Glutamatergic neuron (in vitro differentiated cells): ENCODE results near the gene DCANP1. TPM values are rescaled to one million over a fixed set of nuclear protein-coding genes. Genes with fewer than 3 reads are reported as not detected.

ENCODE experiments used
- DNase-seq: peaks from one replicate; pipeline ENCODE4 v3.0.0; 2022
- H3K27ac Mint-ChIP-seq: one replicate; pipeline ENCODE4 v1.8.0; 2020; ENCODE audit warnings: mild to moderate bottlenecking, mixed read lengths, inconsistent platforms; ENCODE audit not compliant: unreplicated experiment
- H3K27me3 Mint-ChIP-seq: one replicate; pipeline ENCODE4 v1.8.0; 2020; ENCODE audit warnings: mild to moderate bottlenecking, moderate library complexity, mixed read lengths, inconsistent platforms; ENCODE audit not compliant: unreplicated experiment
- H3K36me3 Mint-ChIP-seq: one replicate; pipeline ENCODE4 v1.8.0; 2020; ENCODE audit warnings: mild to moderate bottlenecking, mixed read lengths, inconsistent platforms; ENCODE audit not compliant: unreplicated experiment
- H3K4me1 Mint-ChIP-seq: one replicate; pipeline ENCODE4 v1.8.0; 2020; ENCODE audit warnings: mild to moderate bottlenecking, low read depth, mixed read lengths, inconsistent platforms; ENCODE audit not compliant: unreplicated experiment
- H3K4me3 Mint-ChIP-seq: one replicate; pipeline ENCODE4 v1.8.0; 2020; ENCODE audit warnings: mild to moderate bottlenecking, mixed read lengths, inconsistent platforms; ENCODE audit not compliant: unreplicated experiment
- H3K9me3 Mint-ChIP-seq: one replicate; pipeline ENCODE4 v1.8.0; 2020; ENCODE audit warnings: mild to moderate bottlenecking, moderate library complexity, mixed read lengths, inconsistent platforms; ENCODE audit not compliant: unreplicated experiment
- total RNA-seq: library from RNA; stranded (reverse); fragmentation: NEBNext Ultra II Directional; extraction: Animal tissue kit (Norgen Biotek cat#: 25700); gene quantifications from one replicate; pipeline ENCODE4 v1.2.1, GENCODE V29; 2021; ENCODE audit not compliant: unreplicated experiment
- TF ChIP-seq, protein P1 (sequence below): fragments of 200-600 bp; sonication (generic); IDR thresholded peaks from one replicate; pipeline ENCODE4 v1.5.0; 2021; ENCODE audit not compliant: partially characterized antibody, unreplicated experiment

The DCANP1 gene
- total RNA-seq, 1 donor from 2014 or later, result not detected

DNA sequence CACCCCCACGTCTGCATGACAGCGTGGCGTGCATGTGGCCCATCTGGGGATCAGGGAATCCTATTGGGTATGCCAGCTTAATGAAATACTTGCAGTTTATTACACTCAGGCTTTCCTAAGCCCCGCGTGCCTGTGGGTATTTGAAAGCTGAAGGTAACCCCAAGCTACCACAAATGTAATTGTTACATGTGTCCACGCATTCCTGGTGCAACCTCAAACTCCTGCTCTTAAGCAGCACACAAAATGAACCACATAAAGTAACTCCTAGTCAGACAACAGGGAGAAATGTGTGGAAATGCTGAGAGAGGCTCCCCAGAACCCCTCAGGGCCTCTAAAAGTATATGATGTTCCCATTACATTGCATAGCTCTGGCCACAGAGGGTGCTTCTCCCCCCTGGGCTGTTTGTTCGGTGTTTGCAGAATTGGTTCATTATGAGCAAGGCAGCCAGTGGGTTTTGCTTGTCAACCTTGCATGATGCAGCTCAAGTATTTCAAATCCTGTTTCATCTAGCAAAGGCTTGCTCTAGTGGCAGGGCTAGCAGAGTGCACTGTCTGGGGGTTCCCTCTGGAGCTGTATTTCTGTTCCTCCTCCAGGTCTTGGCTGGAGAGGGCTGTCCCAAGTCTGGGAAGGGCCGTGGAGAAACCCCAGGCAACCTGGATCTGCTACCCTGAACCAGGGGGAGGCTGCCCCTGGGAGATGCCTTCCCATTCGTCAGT lies 1.8 kb upstream of the DCANP1 start:
- DNase-seq, result no peak
- Mint-ChIP-seq H3K4me1 (peaks cover 17% of the 10 kb centered on the region), H3K4me3 (no peak overlapping the region), H3K9me3 (peaks cover 3% of the 10 kb centered on the region), H3K27ac (no peak overlapping the region), H3K36me3 (no peaks in the 10 kb centered on the region), H3K27me3 (peaks cover 2% of the 10 kb centered on the region)
- TF ChIP-seq, protein P1, sequence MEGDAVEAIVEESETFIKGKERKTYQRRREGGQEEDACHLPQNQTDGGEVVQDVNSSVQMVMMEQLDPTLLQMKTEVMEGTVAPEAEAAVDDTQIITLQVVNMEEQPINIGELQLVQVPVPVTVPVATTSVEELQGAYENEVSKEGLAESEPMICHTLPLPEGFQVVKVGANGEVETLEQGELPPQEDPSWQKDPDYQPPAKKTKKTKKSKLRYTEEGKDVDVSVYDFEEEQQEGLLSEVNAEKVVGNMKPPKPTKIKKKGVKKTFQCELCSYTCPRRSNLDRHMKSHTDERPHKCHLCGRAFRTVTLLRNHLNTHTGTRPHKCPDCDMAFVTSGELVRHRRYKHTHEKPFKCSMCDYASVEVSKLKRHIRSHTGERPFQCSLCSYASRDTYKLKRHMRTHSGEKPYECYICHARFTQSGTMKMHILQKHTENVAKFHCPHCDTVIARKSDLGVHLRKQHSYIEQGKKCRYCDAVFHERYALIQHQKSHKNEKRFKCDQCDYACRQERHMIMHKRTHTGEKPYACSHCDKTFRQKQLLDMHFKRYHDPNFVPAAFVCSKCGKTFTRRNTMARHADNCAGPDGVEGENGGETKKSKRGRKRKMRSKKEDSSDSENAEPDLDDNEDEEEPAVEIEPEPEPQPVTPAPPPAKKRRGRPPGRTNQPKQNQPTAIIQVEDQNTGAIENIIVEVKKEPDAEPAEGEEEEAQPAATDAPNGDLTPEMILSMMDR, result no peak

DNA sequence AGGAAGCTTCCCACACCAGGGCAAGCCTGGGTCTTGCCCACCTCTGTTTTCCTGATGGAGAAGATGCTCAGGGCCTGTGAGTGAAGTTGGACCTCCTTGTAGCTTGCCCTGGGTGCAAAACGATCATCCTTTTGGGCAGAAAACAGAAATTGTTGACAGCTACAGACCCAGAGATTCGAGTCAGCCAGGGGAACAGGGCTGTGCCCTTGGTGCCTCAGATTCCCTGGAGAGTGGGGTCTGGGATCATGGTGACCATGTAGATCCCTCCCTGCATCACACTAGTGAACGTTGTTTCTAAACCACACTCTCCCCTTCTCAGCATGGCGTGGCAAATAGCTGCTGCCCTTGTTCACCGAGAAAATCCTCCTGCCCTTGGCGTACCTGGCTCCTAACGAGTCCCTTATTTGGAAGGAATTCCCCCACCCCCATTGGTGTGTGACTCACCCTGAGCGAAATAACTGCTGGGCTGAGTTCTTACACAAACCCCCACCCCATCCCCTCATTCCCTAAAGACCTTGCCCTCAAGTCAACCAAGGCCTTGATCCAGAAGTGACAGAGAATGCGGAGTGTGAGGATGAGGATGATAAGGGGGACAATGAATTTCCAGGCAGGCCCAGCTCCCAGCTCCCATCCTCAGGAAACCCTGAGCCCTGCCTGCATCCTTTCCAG lies 1.1 kb upstream of the DCANP1 start:
- Mint-ChIP-seq H3K36me3 (no peaks in the 10 kb centered on the region), H3K27ac (no peak overlapping the region), H3K9me3 (peaks cover 3% of the 10 kb centered on the region), H3K4me1 (peaks cover 19% of the 10 kb centered on the region), H3K27me3 (peaks cover 2% of the 10 kb centered on the region), H3K4me3 (no peak overlapping the region)
- no peak for DNase-seq
- TF ChIP-seq, protein P1, result no peak

DNA sequence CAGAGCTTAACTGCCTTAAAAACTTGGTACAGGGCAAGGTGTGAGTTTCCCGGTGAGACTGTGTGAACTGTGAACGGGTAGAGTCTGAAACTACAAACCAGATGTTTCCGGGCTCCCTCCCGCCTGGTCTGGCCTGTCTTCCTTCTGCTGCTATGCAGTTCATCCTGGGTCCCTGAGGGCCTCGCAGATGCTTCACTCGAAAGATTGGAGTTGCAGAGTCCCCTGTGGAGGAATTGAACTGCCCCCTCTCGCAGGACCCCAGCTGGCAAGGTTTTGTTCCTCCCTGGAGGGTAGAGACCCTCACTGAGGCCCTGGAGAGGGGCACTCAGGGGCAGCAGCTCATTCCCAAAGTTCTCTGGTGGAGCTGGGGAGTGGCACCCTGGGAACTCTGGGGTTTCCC lies 533 bp downstream of the DCANP1 start:
- Mint-ChIP-seq H3K4me1 (peaks cover 18% of the 10 kb centered on the region), H3K36me3 (no peaks in the 10 kb centered on the region), H3K27ac (no peak overlapping the region), H3K27me3 (peaks cover 2% of the 10 kb centered on the region), H3K4me3 (no peak overlapping the region), H3K9me3 (peaks cover 1% of the 10 kb centered on the region)
- TF ChIP-seq, protein P1, result no peak
- no peak for DNase-seq

DNA sequence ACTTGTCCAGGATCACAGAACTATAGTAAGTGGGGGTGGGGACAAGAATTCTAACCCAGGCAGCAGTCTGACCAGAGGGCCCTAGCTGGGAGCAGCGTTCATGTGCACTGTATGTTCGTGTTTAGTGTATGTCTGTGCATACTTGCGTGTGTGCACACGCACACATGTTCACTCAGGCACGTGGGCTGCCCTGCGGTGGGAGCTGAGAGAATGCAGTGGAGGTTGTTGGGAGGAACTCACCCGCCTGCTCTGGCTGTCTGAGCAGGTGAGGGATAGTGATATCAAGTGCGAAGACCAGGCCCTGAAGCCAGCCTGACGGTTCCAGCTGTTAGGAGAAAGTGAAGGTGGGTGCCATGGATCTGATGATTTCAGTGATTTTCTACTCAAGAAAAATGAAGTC lies 942 bp downstream of the DCANP1 start:
- DNase-seq, result no peak
- Mint-ChIP-seq H3K27ac (no peak overlapping the region), H3K9me3 (peaks cover 1% of the 10 kb centered on the region), H3K27me3 (peaks cover 2% of the 10 kb centered on the region), H3K4me1 (peaks cover 20% of the 10 kb centered on the region), H3K36me3 (no peaks in the 10 kb centered on the region), H3K4me3 (no peak overlapping the region)
- TF ChIP-seq, protein P1, result no peak
